ENCODE results near the gene ZNF780A.
"Not testable (repeated sequence)": the region's sequence is repeated elsewhere in the genome, so short reads cannot be mapped to it uniquely, and the experiment has no call there.

DNA sequence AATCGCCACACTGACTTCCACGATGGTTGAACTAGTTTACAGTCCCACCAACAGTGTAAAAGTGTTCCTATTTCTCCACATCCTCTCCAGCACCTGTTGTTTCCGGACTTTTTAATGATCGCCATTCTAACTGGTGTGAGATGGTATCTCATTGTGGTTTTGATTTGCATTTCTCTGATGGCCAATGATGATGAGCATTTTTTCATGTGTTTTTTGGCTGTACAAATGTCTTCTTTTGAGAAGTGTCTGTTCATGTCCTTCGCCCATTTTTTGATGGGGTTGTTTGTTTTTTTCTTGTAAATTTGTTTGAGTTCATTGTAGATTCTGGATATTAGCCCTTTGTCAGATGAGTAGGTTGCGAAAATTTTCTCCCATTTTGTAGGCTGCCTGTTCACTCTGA is 23.4 kb upstream of the ZNF780A start:
- TF ChIP-seq, protein P1, sequence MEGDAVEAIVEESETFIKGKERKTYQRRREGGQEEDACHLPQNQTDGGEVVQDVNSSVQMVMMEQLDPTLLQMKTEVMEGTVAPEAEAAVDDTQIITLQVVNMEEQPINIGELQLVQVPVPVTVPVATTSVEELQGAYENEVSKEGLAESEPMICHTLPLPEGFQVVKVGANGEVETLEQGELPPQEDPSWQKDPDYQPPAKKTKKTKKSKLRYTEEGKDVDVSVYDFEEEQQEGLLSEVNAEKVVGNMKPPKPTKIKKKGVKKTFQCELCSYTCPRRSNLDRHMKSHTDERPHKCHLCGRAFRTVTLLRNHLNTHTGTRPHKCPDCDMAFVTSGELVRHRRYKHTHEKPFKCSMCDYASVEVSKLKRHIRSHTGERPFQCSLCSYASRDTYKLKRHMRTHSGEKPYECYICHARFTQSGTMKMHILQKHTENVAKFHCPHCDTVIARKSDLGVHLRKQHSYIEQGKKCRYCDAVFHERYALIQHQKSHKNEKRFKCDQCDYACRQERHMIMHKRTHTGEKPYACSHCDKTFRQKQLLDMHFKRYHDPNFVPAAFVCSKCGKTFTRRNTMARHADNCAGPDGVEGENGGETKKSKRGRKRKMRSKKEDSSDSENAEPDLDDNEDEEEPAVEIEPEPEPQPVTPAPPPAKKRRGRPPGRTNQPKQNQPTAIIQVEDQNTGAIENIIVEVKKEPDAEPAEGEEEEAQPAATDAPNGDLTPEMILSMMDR (IDR thresholded peaks at IDR 0.05): not testable (repeated sequence)
- TF ChIP-seq ZFX (IDR thresholded peaks at IDR 0.05; ENCODE audit: borderline replicate concordance): not testable (repeated sequence)
